NCI-H2107 (cell line): ENCODE measurements around the gene RNF151.
A peak's percentile ranks its signal among the peaks of the same experiment; 100 is the strongest.
"Not testable (repeated sequence)": the region's sequence is repeated elsewhere in the genome, so short reads cannot be mapped to it uniquely, and the experiment has no call there.

Experiments used
- DNase-seq: peaks from one replicate; lab custom pipeline; 2025; lab: John Stamatoyannopoulos, UW

RNF151 gene

GRCh38 chr16:1939833-1940232 is 26.8 kb upstream of the RNF151 start:
- not testable (repeated sequence) for DNase-seq

GRCh38 chr16:1940273-1941161 is 26.1 kb upstream of the RNF151 start:
- DNase-seq = no peak

- no peak for DNase-seq
Observed at GRCh38 chr16:1941162-1942046, 25.3 kb upstream of the RNF151 start.

GRCh38 chr16:1942047-1942809 is 24.4 kb upstream of the RNF151 start:
- DNase-seq = no peak

GRCh38 chr16:1942810-1943726 is 23.6 kb upstream of the RNF151 start, which contains the start of gene MSRB1:
MSRB1 (minus strand) TSS chr16:1943199; CDS start chr16:1943156, 43 bp downstream.
- peak; percentile 93 for DNase-seq

GRCh38 chr16:1944612-1945199 is 21.9 kb upstream of the RNF151 start:
- DNase-seq = no peak

GRCh38 chr16:1945559-1946391 is 20.9 kb upstream of the RNF151 start:
- no peak for DNase-seq

- DNase-seq = no peak
Observed at GRCh38 chr16:1946495-1947368, 19.9 kb upstream of the RNF151 start.

GRCh38 chr16:1947369-1947670 is 19.3 kb upstream of the RNF151 start:
- DNase-seq = no peak

GRCh38 chr16:1949507-1949906 is 17.1 kb upstream of the RNF151 start:
- DNase-seq = no peak

GRCh38 chr16:1950047-1950446 is 16.6 kb upstream of the RNF151 start:
- no peak for DNase-seq

GRCh38 chr16:1950559-1950958 is 16.1 kb upstream of the RNF151 start:
- no peak for DNase-seq

GRCh38 chr16:1953734-1954133 is 12.9 kb upstream of the RNF151 start:
- no peak for DNase-seq

- DNase-seq = not testable (repeated sequence)
Observed at GRCh38 chr16:1957434-1958142, 9.1 kb upstream of the RNF151 start.

GRCh38 chr16:1958143-1958491 is 8.5 kb upstream of the RNF151 start:
- not testable (repeated sequence) for DNase-seq

- no peak for DNase-seq
Observed at GRCh38 chr16:1958715-1959268, 7.9 kb upstream of the RNF151 start.

GRCh38 chr16:1959269-1960039 is 7.2 kb upstream of the RNF151 start, which contains the start of gene NDUFB10:
NDUFB10 (plus strand) TSS chr16:1959538; CDS start chr16:1959625, 87 bp downstream.
- DNase-seq = peak; percentile 68
